Mucosa of descending colon (tissue), 3 donors: ENCODE data around the gene CYP27C1. TPM values are rescaled to one million over a fixed set of nuclear protein-coding genes. Genes with fewer than 3 reads are reported as not detected.

Experiments
- ATAC-seq: fragments of 200-7000 bp; cut with Tn5 transposase; one replicate; pipeline ENCODE4 v1.9.1; 2020; ENCODE audit warnings: mild to moderate bottlenecking, moderate library complexity
- DNase-seq, 3 donors: peaks; one replicate each; pipeline ENCODE4 v3.0.0-alpha.2; 2020
- H3K36me3 ChIP-seq: fragments of 200-600 bp; one replicate; pipeline ENCODE4 v1.8.0; 2021; ENCODE audit warnings: low read depth, mild to moderate bottlenecking
- H3K4me1 ChIP-seq: fragments of 200-600 bp; one replicate; pipeline ENCODE4 v1.8.0; 2021; ENCODE audit warnings: low read depth, mild to moderate bottlenecking
- H3K4me3 ChIP-seq: fragments of 200-600 bp; one replicate; pipeline ENCODE4 v1.8.0; 2021; ENCODE audit warnings: mild to moderate bottlenecking
- H3K9me3 ChIP-seq: fragments of 200-600 bp; one replicate; pipeline ENCODE4 v1.8.0; 2021; ENCODE audit warnings: mild to moderate bottlenecking
- intact Hi-C, 2 donors: fragments of 100-400 bp; cut with DNase I in 1 of 2; cut with micrococcal nuclease in 1 of 2; formaldehyde crosslinking; loops; one replicate each; pipeline versions ENCODE4 v1.11.0 to v1.11.1; 2022; cut with DNase I, micrococcal nuclease
- total RNA-seq, 3 donors: library from RNA; stranded (reverse); fragmentation: NEBNext Ultra II Directional in 2 of 3; extraction: Animal tissue kit (Norgen Biotek cat#: 25700) in 2 of 3; gene quantifications; one replicate each; pipeline versions ENCODE4 v1.2.1 to v1.2.4, GENCODE V29; 2021 to 2023
- TF ChIP-seq, protein P1 (sequence below): fragments of 200-600 bp; IDR thresholded peaks from one replicate; pipeline ENCODE4 v1.8.0; 2022; ENCODE audit warnings: antibody characterized with exemption, mild to moderate bottlenecking
- donor health status: DM: no; HTN: no; CAD: no; lungs with moderate emphysema.
- donor health status: DM: no; HTN: no; CAD: no.
- donor health status: DM: no; HTN: yes; CAD: no.

The CYP27C1 gene
- total RNA-seq, 3 donors from 2014 or later, result 0.17 to 0.82 (median 0.63) TPM

GRCh38 chr2:127146820-127147502 is 73.1 kb downstream of the CYP27C1 start:
- TF ChIP-seq, protein P1, sequence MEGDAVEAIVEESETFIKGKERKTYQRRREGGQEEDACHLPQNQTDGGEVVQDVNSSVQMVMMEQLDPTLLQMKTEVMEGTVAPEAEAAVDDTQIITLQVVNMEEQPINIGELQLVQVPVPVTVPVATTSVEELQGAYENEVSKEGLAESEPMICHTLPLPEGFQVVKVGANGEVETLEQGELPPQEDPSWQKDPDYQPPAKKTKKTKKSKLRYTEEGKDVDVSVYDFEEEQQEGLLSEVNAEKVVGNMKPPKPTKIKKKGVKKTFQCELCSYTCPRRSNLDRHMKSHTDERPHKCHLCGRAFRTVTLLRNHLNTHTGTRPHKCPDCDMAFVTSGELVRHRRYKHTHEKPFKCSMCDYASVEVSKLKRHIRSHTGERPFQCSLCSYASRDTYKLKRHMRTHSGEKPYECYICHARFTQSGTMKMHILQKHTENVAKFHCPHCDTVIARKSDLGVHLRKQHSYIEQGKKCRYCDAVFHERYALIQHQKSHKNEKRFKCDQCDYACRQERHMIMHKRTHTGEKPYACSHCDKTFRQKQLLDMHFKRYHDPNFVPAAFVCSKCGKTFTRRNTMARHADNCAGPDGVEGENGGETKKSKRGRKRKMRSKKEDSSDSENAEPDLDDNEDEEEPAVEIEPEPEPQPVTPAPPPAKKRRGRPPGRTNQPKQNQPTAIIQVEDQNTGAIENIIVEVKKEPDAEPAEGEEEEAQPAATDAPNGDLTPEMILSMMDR, result no peak
- Histone ChIP-seq H3K9me3 (peaks cover 5% of the 10 kb centered on the region), H3K4me1 (no peaks in the 10 kb centered on the region), H3K36me3 (no peaks in the 10 kb centered on the region), H3K4me3 (no peak overlapping the region)
- no peak for ATAC-seq
- intact Hi-C loops, result no loop called here
- no peak for DNase-seq

GRCh38 chr2:127146071-127146725 is 73.9 kb downstream of the CYP27C1 start:
- no peaks in the 10 kb centered on the region for H3K4me1 ChIP-seq
- no peak overlapping the region for H3K4me3 ChIP-seq
- DNase-seq (no peak), ATAC-seq (no peak)
- TF ChIP-seq, protein P1, result no peak
- intact Hi-C loops, result no loop called here
- H3K9me3 ChIP-seq, result peaks cover 5% of the 10 kb centered on the region
- no peaks in the 10 kb centered on the region for H3K36me3 ChIP-seq

DNA sequence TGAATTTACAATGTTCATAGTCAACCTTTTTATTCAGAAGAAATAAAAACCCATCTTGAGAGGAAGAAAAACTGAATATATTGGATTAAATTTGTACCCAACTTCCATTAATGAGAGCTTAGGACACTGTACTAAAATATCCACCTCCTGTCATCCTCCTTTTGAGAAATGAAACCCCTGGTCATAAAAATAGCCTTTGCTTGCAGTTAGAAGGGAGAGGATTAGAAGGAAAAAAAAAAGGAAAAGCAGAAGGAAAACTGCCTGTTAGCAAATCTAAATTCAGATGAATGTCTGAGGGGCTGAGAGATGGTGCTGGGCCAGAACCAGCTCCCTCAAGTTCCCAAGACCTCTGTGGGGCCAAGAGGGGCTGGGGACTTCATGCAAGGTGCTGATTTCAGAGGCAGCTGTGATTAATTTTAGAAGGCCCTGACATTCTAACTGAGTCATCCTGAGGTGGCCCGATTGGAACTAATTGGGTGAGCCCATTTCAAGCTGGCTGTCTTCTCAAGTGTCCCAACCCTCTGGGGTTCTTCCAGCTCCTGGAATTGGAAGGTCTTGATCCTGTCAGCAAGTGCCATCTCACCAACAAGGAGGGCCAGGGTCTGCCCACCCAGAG is 74.7 kb downstream of the CYP27C1 start:
- H3K36me3 ChIP-seq, result no peaks in the 10 kb centered on the region
- TF ChIP-seq, protein P1, result no peak
- intact Hi-C loops, result no loop called here

GRCh38 chr2:127143841-127144782 is 76.0 kb downstream of the CYP27C1 start:
- Histone ChIP-seq H3K36me3 (no peaks in the 10 kb centered on the region), H3K4me3 (no peak overlapping the region), H3K9me3 (no peaks in the 10 kb centered on the region), H3K4me1 (no peaks in the 10 kb centered on the region)
- intact Hi-C loops, result no loop called here
- TF ChIP-seq, protein P1, result no peak
- peak; percentile 61 for ATAC-seq
- DNase-seq, result no peak

More for the DNA sequence above, 74.7 kb downstream of the CYP27C1 start:
- no peaks in the 10 kb centered on the region for H3K4me1 ChIP-seq
- no peaks in the 10 kb centered on the region for H3K9me3 ChIP-seq
- H3K4me3 ChIP-seq, result no peak overlapping the region
- ATAC-seq, result no peak
- DNase-seq, result no peak
